Suppressor macrophage treated with lipopolysaccharide for 1 hour (primary cell): ENCODE results near the gene VWA1.
"Not testable (repeated sequence)": the region's sequence is repeated elsewhere in the genome, so short reads cannot be mapped to it uniquely, and the experiment has no call there.

Experiments
- DNase-seq, 3 donors: peaks; one replicate each; pipeline ENCODE4 v3.0.0-alpha.2; 2020 to 2022

The VWA1 gene

DNA sequence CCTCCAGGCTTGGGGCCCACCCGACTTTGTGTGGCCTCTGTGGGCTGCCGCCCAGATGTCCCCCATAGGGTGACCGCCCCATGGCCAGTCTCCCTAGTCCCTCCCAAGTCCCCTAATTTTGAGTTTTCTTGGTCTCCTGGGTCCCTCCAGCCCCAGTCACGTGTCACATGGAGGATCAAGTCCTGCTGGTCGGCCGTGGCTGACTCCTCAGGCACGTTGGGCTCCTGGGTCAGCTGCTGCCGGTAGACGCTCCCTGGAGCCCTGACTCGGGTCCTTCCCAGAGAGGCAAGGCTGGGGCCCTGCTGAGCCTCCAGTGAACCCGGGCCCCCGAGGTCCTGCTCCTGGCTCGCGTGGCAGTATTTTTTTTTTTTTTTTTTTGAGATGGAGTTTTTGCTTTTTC lies 24.2 kb downstream of the VWA1 start:
- not testable (repeated sequence) for DNase-seq

DNA sequence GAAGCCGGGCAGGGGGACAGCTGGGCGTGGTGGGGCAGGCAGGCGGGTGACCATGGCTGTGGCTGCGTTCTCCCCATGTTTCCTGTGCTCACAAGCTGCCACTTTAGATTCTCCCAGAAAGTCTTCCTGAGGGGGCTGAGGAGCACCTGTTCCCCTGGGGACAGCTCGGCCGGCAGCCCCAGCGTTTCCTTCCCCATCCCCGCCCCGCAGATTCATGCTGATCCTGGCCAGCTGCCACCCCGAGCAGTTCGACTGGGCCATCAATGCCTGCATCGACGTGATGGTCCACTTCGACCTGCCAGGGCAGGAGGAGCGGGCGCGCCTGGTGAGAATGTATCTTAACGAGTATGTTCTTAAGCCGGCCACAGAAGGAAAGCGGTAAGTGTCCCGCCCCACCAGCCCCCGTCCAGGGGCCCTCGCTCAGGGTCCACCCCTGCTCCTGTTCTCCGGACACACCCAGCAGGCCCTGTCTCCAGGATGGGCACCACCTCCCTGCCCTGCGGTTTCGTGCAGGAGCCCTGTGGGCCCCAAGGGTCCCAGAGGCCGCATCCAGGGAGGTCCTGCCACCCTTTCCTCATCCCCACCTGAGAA lies 25.1 kb downstream of the VWA1 start:
- no peak for DNase-seq

DNA sequence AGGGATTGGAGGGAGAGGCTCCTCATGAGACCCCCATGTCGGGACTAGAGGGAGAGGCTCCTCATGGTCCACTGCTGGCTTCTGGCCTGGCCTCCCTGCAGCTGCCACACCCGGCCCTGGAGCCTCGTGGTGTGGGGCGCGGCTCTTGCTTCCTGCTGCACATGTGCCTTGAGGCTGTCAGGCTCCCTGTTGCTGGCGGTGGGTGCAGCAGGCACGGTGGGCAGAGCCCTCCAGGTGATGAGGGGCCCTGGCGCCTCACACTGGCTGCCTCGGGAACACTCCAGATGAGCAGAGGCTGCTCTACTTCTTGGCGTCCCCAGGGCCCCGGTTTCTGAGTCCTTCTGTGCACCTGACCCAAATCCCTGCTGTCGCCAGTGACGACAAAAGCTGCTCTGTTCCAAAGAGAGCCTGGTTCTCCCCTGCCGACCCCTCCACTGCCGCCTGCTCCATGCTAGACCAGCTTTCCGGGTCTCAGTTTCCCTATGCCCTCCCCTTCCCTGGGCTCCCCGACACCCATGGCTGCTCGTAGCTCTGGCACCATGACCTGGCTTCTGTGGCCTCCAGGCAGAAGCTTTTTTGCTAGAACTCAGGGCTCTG lies 26.3 kb downstream of the VWA1 start:
- no peak for DNase-seq

DNA sequence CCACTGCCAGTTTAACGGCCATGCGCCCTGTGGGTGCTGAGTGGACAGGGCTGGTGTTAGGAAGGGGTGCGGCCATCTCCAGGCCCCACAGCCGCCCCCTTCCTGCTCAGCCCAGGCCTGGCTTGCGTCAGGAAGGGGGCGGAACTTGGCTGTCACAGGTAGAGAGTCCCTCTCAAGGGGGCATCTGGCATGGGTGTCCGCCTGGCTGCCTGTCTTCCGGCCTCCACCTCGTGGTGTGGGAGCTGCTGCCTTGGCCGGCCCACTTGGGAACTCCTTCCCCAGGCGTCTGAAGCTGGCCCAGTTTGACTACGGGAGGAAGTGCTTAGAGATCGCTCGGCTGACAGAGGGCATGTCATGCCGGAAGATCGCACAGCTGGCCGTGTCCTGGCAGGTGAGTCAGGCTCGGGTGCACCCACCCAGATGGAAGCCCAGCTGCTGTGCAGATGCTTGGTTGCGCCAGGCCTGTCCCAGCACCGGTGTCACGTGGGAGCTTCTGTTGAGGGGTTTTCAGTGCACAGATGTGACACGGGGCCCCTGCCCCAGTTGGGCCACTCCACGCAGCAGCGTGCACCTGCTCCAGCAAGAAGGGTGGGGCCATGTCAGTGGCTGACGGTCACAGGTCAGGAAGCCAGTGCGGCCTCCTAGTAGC lies 27.0 kb downstream of the VWA1 start:
- peak; percentile 15 to 25 (median 20) for DNase-seq

DNA sequence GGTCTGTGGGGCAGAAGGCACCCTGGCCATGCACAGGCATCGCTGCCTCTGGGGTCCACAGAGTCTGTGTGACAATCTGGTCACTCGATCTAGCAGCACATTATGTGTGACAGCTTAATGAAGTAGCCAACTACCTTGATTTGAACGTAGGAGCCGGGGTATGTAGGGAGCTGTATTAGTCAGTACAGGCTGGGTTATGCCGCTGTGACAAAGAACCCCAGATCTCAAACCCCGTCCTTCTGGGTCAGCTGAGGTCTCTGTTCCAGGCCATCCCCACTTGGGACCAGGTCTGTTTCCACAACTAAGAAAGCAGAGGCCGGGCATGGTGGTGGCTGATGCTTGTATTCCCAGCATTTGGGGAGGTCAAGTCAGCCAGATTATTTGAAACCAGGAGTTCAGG lies 27.8 kb downstream of the VWA1 start:
- no peak for DNase-seq

GRCh38 chr1:1468196-1468985 lies 32.9 kb downstream of the VWA1 start:
- DNase-seq = not testable (repeated sequence)

GRCh38 chr1:1470626-1471388 lies 35.3 kb downstream of the VWA1 start:
- DNase-seq = no peak

- DNase-seq = peak; percentile 95 to 97 (median 97)
Measured at GRCh38 chr1:1471389-1472052, 36.0 kb downstream of the VWA1 start, which contains the start of gene ATAD3B. Gene ATAD3B, plus strand, starts transcription at chr1:1471765. Its CDS starts 120 bp downstream, at chr1:1471885.

GRCh38 chr1:1472053-1472876 lies 36.8 kb downstream of the VWA1 start:
- DNase-seq = peak in 2 of 3 donors; percentile 2 to 37

GRCh38 chr1:1476011-1476410 lies 40.5 kb downstream of the VWA1 start:
- DNase-seq = not testable (repeated sequence)

- no peak for DNase-seq
Measured at GRCh38 chr1:1477206-1477605, 41.7 kb downstream of the VWA1 start.

DNA sequence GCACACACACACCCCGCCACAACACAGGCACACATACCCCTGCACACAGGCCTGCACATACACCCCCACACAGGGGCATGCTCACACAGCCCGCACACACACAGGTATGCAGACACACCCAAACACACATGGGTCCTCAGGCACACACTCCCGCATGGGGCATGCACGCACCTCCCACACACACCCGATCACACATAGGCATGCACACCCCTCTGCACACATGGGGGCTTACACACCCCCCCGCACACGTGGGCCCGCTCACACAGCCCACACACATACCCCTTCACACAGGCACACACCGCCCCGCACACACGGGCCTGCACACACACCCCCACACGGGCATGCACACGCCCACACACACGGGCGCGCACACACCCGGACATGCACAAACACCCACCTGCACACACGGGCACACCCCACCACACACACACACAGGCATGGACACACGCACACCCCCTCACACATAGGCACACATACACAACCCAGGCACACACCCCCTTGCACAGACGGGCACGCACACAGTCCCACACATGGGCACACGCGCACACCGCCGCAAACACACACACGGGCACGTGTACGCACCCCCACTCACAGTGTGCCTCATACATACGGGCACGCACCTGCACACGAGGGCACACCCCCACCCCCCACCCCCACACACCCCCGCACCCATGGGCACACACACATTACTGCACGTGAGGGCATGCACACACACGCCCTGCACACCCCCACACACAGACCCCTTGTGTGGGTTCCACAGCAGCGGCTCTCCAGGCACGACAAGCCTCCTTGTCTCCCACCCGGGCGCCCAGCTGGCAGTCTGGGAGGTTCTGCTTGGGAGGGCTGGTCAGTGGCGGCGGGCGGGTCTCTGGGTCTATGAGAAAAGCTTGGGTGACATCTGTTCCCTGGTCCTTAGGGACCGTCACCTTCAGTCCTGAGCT lies 44.3 kb downstream of the VWA1 start:
- no peak for DNase-seq

DNA sequence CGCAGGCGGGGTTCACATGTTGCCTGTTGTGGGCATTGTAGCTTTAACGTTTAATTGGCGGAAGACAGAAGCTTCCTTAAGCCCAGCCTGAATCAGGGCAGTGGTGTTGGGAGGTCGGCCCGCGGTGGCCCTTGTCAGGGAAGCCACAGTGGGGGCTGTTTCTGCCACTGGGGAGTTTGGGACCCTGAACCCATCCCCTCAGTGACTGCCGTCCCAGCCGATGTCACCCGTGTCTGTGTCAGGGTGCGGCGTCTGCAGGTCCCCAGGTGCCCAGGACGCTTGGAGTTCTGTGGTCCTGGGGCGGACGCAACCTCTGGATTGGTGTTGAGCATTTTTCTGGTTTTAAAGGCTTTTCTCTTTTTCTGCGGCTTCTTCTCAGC lies 45.0 kb downstream of the VWA1 start:
- not testable (repeated sequence) for DNase-seq

DNA sequence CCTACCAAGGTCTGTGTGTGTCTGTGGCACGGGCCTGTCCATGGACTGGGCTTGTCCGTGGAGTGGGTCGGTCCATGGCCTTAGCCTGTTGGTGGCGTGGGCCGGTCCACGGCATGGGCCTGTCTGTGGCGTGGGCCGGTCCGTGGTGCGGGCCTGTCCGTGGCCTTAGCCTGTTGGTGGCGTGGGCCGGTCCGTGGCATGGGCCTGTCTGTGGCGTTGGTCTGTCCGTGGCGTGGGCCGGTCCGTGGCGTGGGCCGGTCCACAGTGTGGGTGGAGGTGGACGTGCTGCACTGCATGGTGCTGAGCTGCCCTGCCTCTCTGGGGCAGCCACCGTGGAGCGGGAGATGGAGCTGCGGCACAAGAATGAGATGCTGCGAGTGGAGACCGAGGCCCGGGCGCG lies 46.3 kb downstream of the VWA1 start:
- DNase-seq = not testable (repeated sequence)

- peak; percentile 17 to 49 (median 26) for DNase-seq
Measured at GRCh38 chr1:1482856-1483255, 47.4 kb downstream of the VWA1 start.

GRCh38 chr1:1483714-1484113 lies 48.2 kb downstream of the VWA1 start:
- no peak for DNase-seq

DNA sequence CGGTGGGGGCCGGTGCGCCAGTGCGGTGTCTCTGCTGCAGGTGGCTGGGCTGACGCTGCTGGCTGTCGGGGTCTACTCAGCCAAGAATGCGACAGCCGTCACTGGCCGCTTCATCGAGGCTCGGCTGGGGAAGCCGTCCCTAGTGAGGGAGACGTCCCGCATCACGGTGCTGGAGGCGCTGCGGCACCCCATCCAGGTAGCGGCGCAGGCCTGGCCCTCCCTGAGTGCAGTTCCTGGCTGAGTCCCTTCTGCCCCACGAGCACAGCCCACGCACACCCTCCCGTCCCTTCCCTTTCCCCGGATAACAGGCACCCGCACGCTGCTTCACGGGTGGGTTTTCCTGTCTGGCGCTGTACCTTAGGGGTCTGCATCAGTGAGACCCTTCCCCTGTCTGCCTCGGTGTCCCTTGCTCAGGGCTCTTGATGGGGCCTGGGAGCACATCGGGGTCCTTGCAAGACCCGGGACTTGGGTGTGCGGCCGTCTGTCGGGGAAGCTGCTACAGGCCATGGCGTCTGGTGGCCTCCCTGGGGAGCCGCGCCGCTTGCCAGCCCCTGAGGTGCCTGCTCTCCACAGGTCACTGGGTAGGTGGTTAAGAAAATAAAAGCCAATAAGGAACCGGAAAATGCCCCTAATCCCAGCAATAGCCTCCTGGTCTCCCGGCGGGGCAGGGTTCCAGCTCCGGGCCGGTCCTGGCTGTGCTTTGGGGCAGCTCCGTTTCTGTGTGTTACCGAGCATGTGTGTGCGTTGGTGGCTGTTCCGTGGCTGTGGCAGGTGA lies 49.7 kb downstream of the VWA1 start:
- not testable (repeated sequence) for DNase-seq

- not testable (repeated sequence) for DNase-seq
Measured at GRCh38 chr1:1485755-1486317, 50.3 kb downstream of the VWA1 start.

- no peak for DNase-seq
Measured at GRCh38 chr1:1487701-1488100, 52.2 kb downstream of the VWA1 start.
